Measurements from ENCODE around the gene RBM33.

DNA sequence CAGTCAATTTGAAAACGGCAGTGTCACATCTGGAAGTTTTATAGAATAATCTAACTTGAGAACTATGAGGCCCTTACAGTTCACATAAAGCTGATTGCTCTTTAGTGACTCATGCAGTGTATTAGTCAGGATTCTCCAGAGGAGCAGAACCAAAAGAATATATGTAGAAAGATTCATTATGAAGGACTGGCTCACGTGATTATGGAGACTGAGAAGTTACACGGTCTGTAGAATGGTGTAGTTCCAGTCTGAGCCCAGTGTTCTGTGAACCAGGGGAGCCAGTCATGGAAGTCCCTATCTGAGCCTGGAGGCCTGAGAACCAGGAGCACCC, 21.5 kb downstream of the RBM33 start:
- TF ChIP-seq SUZ12 (IDR thresholded peaks at IDR 0.05; ENCODE audit: extremely low read depth, insufficient read depth, insufficient read length), result no peak
- no peak for TF ChIP-seq YY1 (IDR thresholded peaks at IDR 0.05; ENCODE audit: insufficient read depth, insufficient read length)

All from NT2/D1 (cell line).